GM18907 (cell line): ENCODE measurements around the gene PLEKHG4B.
"Not testable (repeated sequence)": the region's sequence is repeated elsewhere in the genome, so short reads cannot be mapped to it uniquely, and the experiment has no call there.

Source experiments
- ATAC-seq: cut with Tn5 transposase; IDR thresholded peaks from one replicate; pipeline ENCODE4 v1.9.1; 2021; ENCODE audit warnings: mild to moderate bottlenecking, moderate library complexity; ENCODE audit not compliant: unreplicated experiment

Gene PLEKHG4B

GRCh38 chr5:93221-93980 lies 1.4 kb downstream of the PLEKHG4B start:
- no peak for ATAC-seq

- no peak for ATAC-seq
These were observed 2.3 kb downstream of the PLEKHG4B start for GRCh38 chr5:94113-94892.

GRCh38 chr5:95241-95980 lies 3.4 kb downstream of the PLEKHG4B start:
- no peak for ATAC-seq

- ATAC-seq, result no peak
These were observed 5.2 kb downstream of the PLEKHG4B start for GRCh38 chr5:96976-97660.

- ATAC-seq, result no peak
These were observed 7.8 kb downstream of the PLEKHG4B start for GRCh38 chr5:99815-100214.

- ATAC-seq, result no peak
These were observed 10.6 kb downstream of the PLEKHG4B start for GRCh38 chr5:102411-103043.

GRCh38 chr5:104106-104505 lies 12.1 kb downstream of the PLEKHG4B start:
- ATAC-seq, result not testable (repeated sequence)

- no peak for ATAC-seq
These were observed 12.9 kb downstream of the PLEKHG4B start for GRCh38 chr5:104778-105296.

- ATAC-seq, result no peak
These were observed 13.6 kb downstream of the PLEKHG4B start for GRCh38 chr5:105504-106070.

GRCh38 chr5:106587-106986 lies 14.6 kb downstream of the PLEKHG4B start:
- no peak for ATAC-seq

- no peak for ATAC-seq
These were observed 15.6 kb downstream of the PLEKHG4B start for GRCh38 chr5:107526-107925.

- ATAC-seq, result no peak
These were observed 17.9 kb downstream of the PLEKHG4B start for GRCh38 chr5:109826-110225.

- ATAC-seq, result no peak
These were observed 18.4 kb downstream of the PLEKHG4B start for GRCh38 chr5:110270-110888.

GRCh38 chr5:111171-111570 lies 19.2 kb downstream of the PLEKHG4B start:
- no peak for ATAC-seq

- ATAC-seq, result no peak
These were observed 27.6 kb downstream of the PLEKHG4B start for GRCh38 chr5:119486-120097.

GRCh38 chr5:121432-121831 lies 29.5 kb downstream of the PLEKHG4B start:
- no peak for ATAC-seq

- ATAC-seq, result no peak
These were observed 33.8 kb downstream of the PLEKHG4B start for GRCh38 chr5:125815-126214.

- ATAC-seq, result no peak
These were observed 34.8 kb downstream of the PLEKHG4B start for GRCh38 chr5:126806-127205.

GRCh38 chr5:127886-128285 lies 35.9 kb downstream of the PLEKHG4B start:
- ATAC-seq, result no peak
